Left lung (tissue), 10 donors: ENCODE data around the gene ZNF646. TPM values are rescaled to one million over a fixed set of nuclear protein-coding genes. Genes with fewer than 3 reads are reported as not detected.

Experiments
- ATAC-seq: fragments of 200-7000 bp; cut with Tn5 transposase; one replicate; pipeline ENCODE4 v1.9.1; 2020; ENCODE audit warnings: moderate library complexity
- DNase-seq, 4 donors: peaks; one replicate each; pipeline ENCODE4 v3.0.0-alpha.2; 2013 to 2020
- H3K27ac ChIP-seq, 2 donors: fragments of 200-600 bp; sonication (generic) in 1 of 2; one replicate each; pipeline versions ENCODE4 v1.5.0 to v1.8.0; 2020 to 2021
- H3K27me3 ChIP-seq, 2 donors: fragments of 200-600 bp; sonication (generic) in 1 of 2; one replicate each; pipeline versions ENCODE4 v1.5.0 to v1.8.0; 2020 to 2021
- H3K36me3 ChIP-seq, 2 donors: fragments of 200-600 bp; sonication (generic) in 1 of 2; one replicate each; pipeline versions ENCODE4 v1.5.0 to v1.8.0; 2020 to 2021
- H3K4me1 ChIP-seq, 2 donors: fragments of 200-600 bp; one replicate each; pipeline ENCODE4 v1.8.0; 2021
- H3K4me3 ChIP-seq, 2 donors: fragments of 200-600 bp; sonication (generic) in 1 of 2; one replicate each; pipeline versions ENCODE4 v1.5.0 to v1.8.0; 2020 to 2021; ENCODE audit warnings: mild to moderate bottlenecking in 1 of 2
- H3K9me3 ChIP-seq, 2 donors: fragments of 200-600 bp; sonication (generic) in 1 of 2; one replicate each; pipeline versions ENCODE4 v1.5.0 to v1.8.0; 2020 to 2021
- intact Hi-C, 2 donors: fragments of 100-400 bp; cut with DNase I; formaldehyde crosslinking; loops; one replicate each; pipeline versions ENCODE4 v1.11.2 to v1.14.2; 2022
- polyA plus RNA-seq, 6 donors: library from polyadenylated mRNA; unstranded; fragments of 120-200 nt; gene quantifications; one replicate each; pipeline ENCODE4 v1.2.1, GENCODE V29; 2013; ENCODE audit not compliant: insufficient read length in 6 of 6
- total RNA-seq, 2 donors: library from RNA; stranded (reverse); fragmentation: NEBNext Ultra II Directional; extraction: Animal tissue kit (Norgen Biotek cat#: 25700); gene quantifications; one replicate each; pipeline ENCODE4 v1.2.1, GENCODE V29; 2021
- TF ChIP-seq, protein P1 (sequence below), 2 donors: fragments of 200-600 bp; sonication (generic) in 1 of 2; IDR thresholded peaks; one replicate each; pipeline versions ENCODE4 v1.5.0 to v1.8.0; 2021; ENCODE audit warnings: antibody characterized with exemption in 2 of 2
- donor health status: DM: no; HTN: yes; CAD: no.
- donor health status: DM: no; HTN: no; CAD: no.

Gene ZNF646
- total and polyA plus RNA-seq, 8 donors: 11.3 to 18.1 (median 13.9) TPM

DNA sequence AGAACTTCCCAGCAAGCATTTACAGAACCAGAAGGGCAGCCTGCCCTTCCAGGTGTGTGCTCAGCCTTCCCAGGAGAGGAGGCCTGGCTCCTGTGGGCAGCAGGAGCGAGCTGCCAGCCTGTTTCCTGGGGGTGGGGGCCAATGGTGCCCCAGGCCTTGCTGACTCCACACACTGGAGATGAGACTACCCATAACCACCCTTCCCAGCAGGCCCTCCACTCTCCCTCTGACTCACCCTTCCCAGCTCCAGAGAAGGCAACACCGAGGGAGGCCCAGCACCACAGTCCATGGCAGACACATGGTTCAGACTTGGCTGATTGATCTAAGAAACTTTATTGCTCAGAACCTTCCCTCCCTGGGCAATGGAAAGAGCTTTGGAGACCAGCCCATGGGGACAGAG lies 16.3 kb downstream of the ZNF646 start:
- no peaks in the 10 kb centered on the region for H3K27me3 ChIP-seq
- no peak overlapping the region for H3K4me3 ChIP-seq
- peaks cover 0 to 20% of the 10 kb centered on the region in 2 donors for H3K4me1 ChIP-seq
- H3K27ac ChIP-seq: no peak overlapping the region
- TF ChIP-seq, protein P1, sequence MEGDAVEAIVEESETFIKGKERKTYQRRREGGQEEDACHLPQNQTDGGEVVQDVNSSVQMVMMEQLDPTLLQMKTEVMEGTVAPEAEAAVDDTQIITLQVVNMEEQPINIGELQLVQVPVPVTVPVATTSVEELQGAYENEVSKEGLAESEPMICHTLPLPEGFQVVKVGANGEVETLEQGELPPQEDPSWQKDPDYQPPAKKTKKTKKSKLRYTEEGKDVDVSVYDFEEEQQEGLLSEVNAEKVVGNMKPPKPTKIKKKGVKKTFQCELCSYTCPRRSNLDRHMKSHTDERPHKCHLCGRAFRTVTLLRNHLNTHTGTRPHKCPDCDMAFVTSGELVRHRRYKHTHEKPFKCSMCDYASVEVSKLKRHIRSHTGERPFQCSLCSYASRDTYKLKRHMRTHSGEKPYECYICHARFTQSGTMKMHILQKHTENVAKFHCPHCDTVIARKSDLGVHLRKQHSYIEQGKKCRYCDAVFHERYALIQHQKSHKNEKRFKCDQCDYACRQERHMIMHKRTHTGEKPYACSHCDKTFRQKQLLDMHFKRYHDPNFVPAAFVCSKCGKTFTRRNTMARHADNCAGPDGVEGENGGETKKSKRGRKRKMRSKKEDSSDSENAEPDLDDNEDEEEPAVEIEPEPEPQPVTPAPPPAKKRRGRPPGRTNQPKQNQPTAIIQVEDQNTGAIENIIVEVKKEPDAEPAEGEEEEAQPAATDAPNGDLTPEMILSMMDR (IDR thresholded peaks at IDR 0.05): no peak
- intact Hi-C loops: no loop called here
- ATAC-seq (no peak), DNase-seq (no peak)
- no peaks in the 10 kb centered on the region for H3K9me3 ChIP-seq
- peaks cover 0 to 57% of the 10 kb centered on the region in 2 donors for H3K36me3 ChIP-seq

DNA sequence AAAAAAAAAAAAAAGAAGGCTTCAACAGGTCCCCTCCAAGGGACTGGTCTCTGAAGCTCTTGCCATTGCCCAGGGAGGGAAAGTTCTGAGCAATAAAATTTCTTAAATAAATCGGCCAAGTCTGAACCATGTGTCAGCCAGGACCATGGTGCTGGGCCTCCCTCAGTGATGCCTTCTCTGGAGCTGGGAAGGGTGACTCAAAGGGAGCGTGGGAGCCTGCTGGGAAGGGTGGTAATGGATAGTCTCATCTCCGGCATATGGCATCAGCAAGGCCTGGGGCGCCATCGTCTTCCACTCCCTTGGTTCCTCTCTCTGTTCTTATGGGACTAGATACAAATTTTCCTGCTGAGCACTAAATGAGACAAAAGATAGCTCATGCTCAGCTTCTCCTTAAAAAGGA lies 18.1 kb downstream of the ZNF646 start:
- DNase-seq (no peak), ATAC-seq (no peak)
- H3K9me3 ChIP-seq: no peaks in the 10 kb centered on the region
- TF ChIP-seq, protein P1 (IDR thresholded peaks at IDR 0.05): no peak
- intact Hi-C loops: no loop called here
- no peaks in the 10 kb centered on the region for H3K27me3 ChIP-seq
- H3K4me1 ChIP-seq: peaks cover 0 to 27% of the 10 kb centered on the region in 2 donors
- no peak overlapping the region for H3K27ac ChIP-seq
- H3K4me3 ChIP-seq: no peak overlapping the region
- peaks cover 0 to 40% of the 10 kb centered on the region in 2 donors for H3K36me3 ChIP-seq

DNA sequence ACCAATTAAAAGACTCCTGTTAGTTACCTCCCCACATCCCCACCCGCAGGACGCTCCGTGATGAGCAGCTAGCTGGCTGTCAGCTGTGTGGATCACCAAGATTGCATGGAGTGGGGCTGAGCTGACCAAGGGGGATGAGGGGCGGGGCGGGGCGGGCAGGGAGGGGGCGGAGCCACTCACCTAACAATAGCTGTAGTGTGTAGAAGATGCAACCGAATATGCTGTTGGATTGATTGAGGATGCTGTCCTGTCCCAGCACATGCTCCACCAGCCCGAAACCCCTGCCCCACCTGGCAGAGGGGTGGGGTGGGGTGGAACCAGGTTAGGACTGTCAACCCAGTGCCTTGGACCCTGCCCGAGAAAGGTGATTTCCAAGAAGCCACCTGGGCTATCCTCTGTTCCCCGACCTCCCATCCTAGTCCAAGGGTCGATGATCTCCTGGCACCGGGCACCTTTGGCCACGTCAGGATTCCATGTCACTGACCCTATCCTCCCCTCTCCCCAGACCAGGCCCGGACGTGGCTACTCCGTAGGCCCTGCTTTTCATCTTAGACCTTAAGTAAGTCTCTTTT lies 19.0 kb downstream of the ZNF646 start:
- intact Hi-C loops: no loop called here
- Histone ChIP-seq H3K4me3 (peak overlapping the region; percentile 74 to 86), H3K27ac (no peak overlapping the region), H3K4me1 (peaks cover 0 to 27% of the 10 kb centered on the region in 2 donors), H3K27me3 (no peaks in the 10 kb centered on the region), H3K9me3 (no peaks in the 10 kb centered on the region), H3K36me3 (peaks cover 0 to 32% of the 10 kb centered on the region in 2 donors)
- ATAC-seq (no peak), DNase-seq (no peak)
- TF ChIP-seq, protein P1 (IDR thresholded peaks at IDR 0.05): no peak

DNA sequence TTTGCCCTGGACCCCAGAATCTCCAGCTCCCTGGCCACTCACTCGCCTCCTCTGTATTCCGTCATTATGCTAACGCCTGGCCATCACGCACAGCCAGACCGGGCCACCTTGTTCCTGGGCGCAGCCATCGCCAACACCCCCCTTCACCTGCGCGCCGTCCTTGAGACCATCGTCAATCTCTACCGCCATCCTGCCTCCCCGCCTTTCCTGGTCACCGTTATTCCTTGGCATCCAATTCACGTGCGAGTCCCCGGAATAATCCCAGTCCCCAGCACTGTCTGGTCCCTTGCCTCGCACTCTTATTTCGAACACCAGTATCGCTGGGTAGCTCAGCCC lies 19.8 kb downstream of the ZNF646 start:
- intact Hi-C loops: no loop called here
- Histone ChIP-seq H3K27ac (peak overlapping the region; percentile 77 to 87), H3K27me3 (no peaks in the 10 kb centered on the region), H3K4me1 (peaks cover 0 to 27% of the 10 kb centered on the region in 2 donors), H3K9me3 (no peaks in the 10 kb centered on the region), H3K4me3 (peak overlapping the region; percentile 74 to 86), H3K36me3 (peaks cover 0 to 24% of the 10 kb centered on the region in 2 donors)
- TF ChIP-seq, protein P1 (IDR thresholded peaks at IDR 0.05): no peak
- DNase-seq: no peak
- ATAC-seq: peak; percentile 23

DNA sequence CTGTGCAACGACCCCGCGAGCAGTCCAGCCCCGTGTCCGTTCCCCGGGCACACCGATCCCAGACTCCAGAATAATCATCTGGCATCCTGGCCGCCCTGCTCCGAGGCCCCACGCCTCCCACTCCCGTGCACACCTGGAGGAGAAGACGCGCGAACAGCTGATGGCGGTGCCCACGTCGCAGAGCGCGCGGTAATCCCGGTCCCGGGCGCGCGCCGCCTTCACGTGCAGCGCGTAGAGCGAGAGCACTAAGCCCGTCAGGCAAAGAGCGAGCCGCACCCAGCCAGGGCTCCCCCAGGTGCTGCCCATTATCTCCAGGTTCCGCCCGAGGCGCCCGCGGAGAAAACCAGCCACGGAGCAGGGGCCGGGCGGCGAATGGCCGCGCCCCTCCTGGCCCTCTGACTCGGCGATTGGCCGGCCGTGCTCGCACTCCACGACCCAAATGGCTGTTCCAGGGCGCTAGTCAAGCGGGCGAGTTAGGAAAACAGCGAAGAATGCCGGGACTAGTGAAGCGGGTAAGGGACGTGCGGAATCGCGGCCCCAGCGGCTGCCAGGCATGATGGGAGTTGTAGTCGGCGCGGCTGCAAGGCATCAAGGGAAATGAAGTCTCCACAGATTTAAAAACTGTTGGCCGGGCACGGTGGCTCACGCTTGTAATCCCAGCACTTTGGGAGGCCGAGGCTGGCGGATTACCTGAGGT lies 20.4 kb downstream of the ZNF646 start, which contains the start of gene VKORC1:
VKORC1 (minus strand) TSS at position 374 of the 697 bp plus-strand sequence; CDS start at position 306, 68 bp downstream.
- H3K9me3 ChIP-seq: no peaks in the 10 kb centered on the region
- DNase-seq (peak; percentile 82 to 97 (median 94)), ATAC-seq (peak; percentile 97)
- no peaks in the 10 kb centered on the region for H3K27me3 ChIP-seq
- intact Hi-C loops: no loop called here
- peak within 1 kb of the TSS; percentile 74 to 86 for H3K4me3 ChIP-seq
- peaks cover 0 to 20% of the 10 kb centered on the region in 2 donors for H3K36me3 ChIP-seq
- H3K27ac ChIP-seq: peak within 1 kb of the TSS; percentile 77 to 87
- TF ChIP-seq, protein P1 (IDR thresholded peaks at IDR 0.05): peak in 1 of 2 donors; percentile 34
- peaks cover 0 to 27% of the 10 kb centered on the region in 2 donors for H3K4me1 ChIP-seq
